NCI-H748 treated with DMSO at 0.1 percent for 48 hours (cell line): ENCODE measurements around the gene GJA5.

Experiments
- DNase-seq: peaks from one replicate; lab custom pipeline; 2025; lab: John Stamatoyannopoulos, UW

GJA5 gene

GRCh38 chr1:147726168-147726567 lies 34.2 kb downstream of the GJA5 start:
- DNase-seq, result no peak

- DNase-seq, result no peak
These were observed 34.7 kb downstream of the GJA5 start for GRCh38 chr1:147725685-147726084.

- DNase-seq, result no peak
These were observed 36.6 kb downstream of the GJA5 start for GRCh38 chr1:147723691-147724323.

- no peak for DNase-seq
These were observed 38.3 kb downstream of the GJA5 start for GRCh38 chr1:147722124-147722523.

GRCh38 chr1:147721716-147722115 lies 38.7 kb downstream of the GJA5 start:
- no peak for DNase-seq

- no peak for DNase-seq
These were observed 39.8 kb downstream of the GJA5 start for GRCh38 chr1:147720557-147720956.

- no peak for DNase-seq
These were observed 40.6 kb downstream of the GJA5 start for GRCh38 chr1:147719711-147720225.

- DNase-seq, result no peak
These were observed 41.2 kb downstream of the GJA5 start for GRCh38 chr1:147719029-147719698.

- DNase-seq, result no peak
These were observed 42.7 kb downstream of the GJA5 start for GRCh38 chr1:147717706-147718097.

- DNase-seq, result peak; percentile 28
These were observed 43.2 kb downstream of the GJA5 start for GRCh38 chr1:147717051-147717705.

GRCh38 chr1:147712605-147713004 lies 47.8 kb downstream of the GJA5 start:
- DNase-seq, result no peak
